B cell (primary cell): ENCODE data around the gene CHKA. TPM values are rescaled to one million over a fixed set of nuclear protein-coding genes. Genes with fewer than 3 reads are reported as not detected.

Source experiments
- ATAC-seq: fragments of 200-7000 bp; cut with Tn5 transposase; one replicate; pipeline ENCODE4 v1.10.0; 2021; ENCODE audit warnings: low read depth, mild to moderate bottlenecking, moderate number of reproducible peaks, moderate library complexity
- CTCF ChIA-PET: fragments of 350-600 bp; sonication (Branson Sonifier 250); formaldehyde crosslinking; loops from one replicate; lab custom pipeline; 2021; ENCODE audit warnings: antibody characterized with exemption, inconsistent platforms; lab: Charles Lee
- POLR2A ChIA-PET: fragments of 350-600 bp; sonication (Branson Sonifier 250); formaldehyde crosslinking; loops from one replicate; lab custom pipeline; 2021; ENCODE audit warnings: antibody characterized with exemption; lab: Charles Lee
- DNase-seq: peaks from one replicate; pipeline ENCODE4 v3.0.0; 2013
- H2AFZ ChIP-seq: 2 replicates; pipeline ENCODE4 v1.6.1; 2012; ENCODE audit warnings: mild to moderate bottlenecking, low read depth, low read length; ENCODE audit not compliant: insufficient read depth, poor library complexity, severe bottlenecking
- H3K27ac ChIP-seq, 2 donors: 1 replicate in 1 of 2; 2 replicates in 1 of 2; pipeline ENCODE4 v1.5.1; 2012 to 2013; ENCODE audit warnings: low read length in 2 of 2, mild to moderate bottlenecking in 2 of 2, moderate library complexity in 1 of 2
- H3K27me3 ChIP-seq, 4 experiments: fragments of 200-600 bp in 1 of 4; sonication (generic) in 1 of 4; replicated peaks in 1 of 4; 1 replicate in 2 of 4; 2 replicates in 2 of 4; pipeline versions ENCODE4 v1.6.1 to v1.7.0; 2013 to 2016; ENCODE audit warnings: low read length in 3 of 4, mild to moderate bottlenecking in 2 of 4, mixed read lengths in 1 of 4, moderate library complexity in 1 of 4; ENCODE audit not compliant: insufficient read depth in 4 of 4, control insufficient read depth in 3 of 4; ENCODE audit errors: control extremely low read depth in 1 of 4
- H3K36me3 ChIP-seq, 2 experiments: replicated peaks in 1 of 2; 1 replicate in 1 of 2; 2 replicates in 1 of 2; pipeline versions ENCODE4 v1.6.1 to v1.7.1; 2013; ENCODE audit warnings: low read length in 1 of 2; ENCODE audit not compliant: insufficient read depth in 2 of 2, control insufficient read depth in 1 of 2; ENCODE audit errors: control extremely low read depth in 1 of 2, extremely low read depth in 1 of 2
- H3K4me1 ChIP-seq, 2 donors: fragments of 200-600 bp in 1 of 2; sonication (generic) in 1 of 2; 1 replicate in 1 of 2; 2 replicates in 1 of 2; pipeline versions ENCODE4 v1.5.1 to v1.6.1; 2013 to 2017; ENCODE audit warnings: low read length in 2 of 2; ENCODE audit not compliant: control insufficient read depth in 2 of 2, insufficient read depth in 2 of 2
- H3K4me2 ChIP-seq: replicated peaks from 2 replicates; pipeline ENCODE3; 2012; ENCODE audit warnings: mild to moderate bottlenecking, low read depth, low read length; ENCODE audit not compliant: poor library complexity, severe bottlenecking
- H3K4me3 ChIP-seq, 5 experiments: fragments of 200-600 bp in 1 of 5; sonication (generic) in 1 of 5; 1 replicate in 3 of 5; 2 replicates in 2 of 5; pipeline versions ENCODE4 v1.5.1 to v1.7.0; 2011 to 2016; ENCODE audit warnings: low read length in 4 of 5, mild to moderate bottlenecking in 4 of 5, low read depth in 2 of 5, control low read depth in 1 of 5, moderate library complexity in 1 of 5; ENCODE audit not compliant: insufficient read depth in 1 of 5; ENCODE audit errors: control extremely low read depth in 1 of 5, extremely low read depth in 1 of 5
- H3K79me2 ChIP-seq: fragments of 200-600 bp; sonication (generic); one replicate; pipeline ENCODE4 v1.6.0; 2016; ENCODE audit warnings: low read length; ENCODE audit not compliant: control insufficient read depth, insufficient read depth
- H3K9ac ChIP-seq: fragments of 200-600 bp; sonication (generic); 2 replicates; pipeline ENCODE4 v1.6.1; 2017; ENCODE audit warnings: mild to moderate bottlenecking, low read length, moderate library complexity
- H3K9me3 ChIP-seq, 3 donors: one replicate each; pipeline versions ENCODE4 v1.6.1 to v1.7.1; 2013; ENCODE audit warnings: low read length in 2 of 3; ENCODE audit not compliant: control insufficient read depth in 2 of 3, insufficient read depth in 1 of 3; ENCODE audit errors: control extremely low read depth in 1 of 3
- H4K20me1 ChIP-seq: 2 replicates; pipeline ENCODE4 v1.6.0; 2012; ENCODE audit warnings: mild to moderate bottlenecking, low read length; ENCODE audit not compliant: insufficient read depth, control insufficient read depth, poor library complexity, severe bottlenecking
- H3K27ac Mint-ChIP-seq: one replicate; pipeline ENCODE4 v1.8.0; 2021; ENCODE audit warnings: mixed read lengths
- H3K27me3 Mint-ChIP-seq: one replicate; pipeline ENCODE4 v1.8.0; 2021; ENCODE audit warnings: mixed read lengths
- H3K4me1 Mint-ChIP-seq: one replicate; pipeline ENCODE4 v1.8.0; 2021; ENCODE audit warnings: mixed read lengths
- H3K4me3 Mint-ChIP-seq: one replicate; pipeline ENCODE4 v1.8.0; 2021; ENCODE audit warnings: mixed read lengths
- H3K9me3 Mint-ChIP-seq: one replicate; pipeline ENCODE4 v1.8.0; 2022; ENCODE audit warnings: mixed read lengths; ENCODE audit not compliant: insufficient read depth
- EZH2 ChIP-seq: IDR thresholded peaks from 2 replicates; pipeline ENCODE4 v1.6.1; 2012; ENCODE audit warnings: borderline replicate concordance, low read depth, mild to moderate bottlenecking, moderate library complexity, low read length; ENCODE audit not compliant: insufficient read depth, poor library complexity, severe bottlenecking
- WGBS: methylation state at CpG from one replicate; pipeline ENCODE4 v1.1.5; 2013; ENCODE audit warnings: missing lambda C conversion rate; ENCODE audit not compliant: insufficient coverage; 5-methylcytosine and 5-hydroxymethylcytosine counted together
- intact Hi-C: fragments of 100-400 bp; cut with micrococcal nuclease; formaldehyde crosslinking; loops from one replicate; pipeline ENCODE4 v1.10.0; 2022
- polyA plus RNA-seq: library from polyadenylated mRNA; depleted of rRNA; stranded (reverse); fragments of >200 nt; gene quantifications from 2 replicates; pipeline ENCODE4 v1.2.3, GENCODE V29; 2012
- total RNA-seq, 2 donors: library from RNA; stranded (reverse); fragments of 120-200 nt in 1 of 2; gene quantifications; 1 replicate in 1 of 2; 2 replicates in 1 of 2; pipeline versions ENCODE4 v1.2.3 to v1.2.4, GENCODE V29; 2013 to 2022
- TF ChIP-seq, protein P1 (sequence below): fragments of 200-600 bp; IDR thresholded peaks from one replicate; pipeline ENCODE4 v1.8.0; 2022; ENCODE audit warnings: antibody characterized with exemption, mild to moderate bottlenecking

The CHKA gene
- total and polyA plus RNA-seq, 2 donors (not counting 1 experiment from before 2014, with no cell fraction given), result 10.6 to 20.6 TPM

DNA sequence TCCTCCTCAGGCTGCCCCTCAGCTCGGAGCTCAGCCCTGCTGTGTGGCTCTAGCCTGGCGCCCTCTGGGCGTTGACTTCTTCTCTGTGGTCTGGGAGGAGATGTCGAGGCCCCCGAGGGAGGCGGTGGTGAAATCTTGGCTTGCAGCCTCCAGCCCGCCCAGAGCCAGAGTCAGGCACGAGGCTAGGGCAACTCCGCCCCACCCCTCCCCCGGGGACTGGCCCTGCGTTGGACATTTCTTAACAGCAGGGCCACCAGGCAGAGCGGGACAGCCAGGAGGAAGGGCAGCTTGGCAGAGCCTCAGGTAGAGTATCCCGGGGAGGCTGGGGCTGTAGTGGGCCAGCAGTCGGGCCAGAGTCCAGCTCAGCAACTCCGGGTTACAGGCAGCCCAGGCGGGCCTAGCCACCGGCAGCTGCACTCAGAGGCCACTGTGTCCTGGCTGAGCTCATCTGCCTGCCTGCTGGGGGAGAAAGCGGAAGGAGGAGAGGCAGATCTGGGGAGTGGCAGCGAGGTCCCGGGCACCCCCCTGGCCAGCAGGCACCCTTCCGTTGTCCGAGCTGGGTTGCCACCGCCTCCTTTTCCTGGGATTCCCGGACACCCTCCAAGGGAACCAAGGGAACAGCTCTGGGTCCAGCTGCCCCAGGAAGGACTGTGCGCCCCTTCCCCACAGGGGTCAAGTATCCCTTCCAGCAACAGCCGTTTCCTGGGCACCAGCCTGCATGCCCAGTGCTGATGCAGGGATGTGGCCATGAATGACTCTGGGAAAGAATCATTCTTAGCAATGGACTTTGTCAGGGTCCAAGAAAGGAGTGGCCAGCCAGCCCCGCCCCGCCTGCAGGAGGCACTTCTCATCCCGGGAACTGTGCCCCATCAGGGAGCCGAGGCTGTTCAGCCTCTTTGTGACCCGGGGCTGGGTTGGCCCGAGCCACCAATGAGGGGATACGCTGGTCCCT is 110.8 kb downstream of the CHKA start, which contains the start of gene ALDH3B1:
Gene ALDH3B1 (plus strand): TSS at position 238 of the 952 bp plus-strand sequence. CDS start 4,971 bp downstream, outside the sequence.
- ATAC-seq (peak; percentile 76), DNase-seq (peak; percentile 51)

More for the DNA sequence above, 110.8 kb downstream of the CHKA start, which contains the start of gene ALDH3B1:
- ChIA-PET CTCF (interaction anchor here (0.9 to 4.9 kb wide), 14 partner anchors 9 to 286 kb away, joined by 3 to 72 read pairs (median 4); partner anchors contain the start of gene NDUFS8), POLR2A (interaction anchor here (0.7 to 1.6 kb wide), 3 partner anchors 29 to 657 kb away, joined by 3 to 4 read pairs (median 3); partner anchors contain the start of gene POLD4)
- Histone ChIP-seq H3K9me3 (no peaks in the 10 kb centered on the region), H3K27ac (peak within 1 kb of the TSS; percentile 25 to 53), H3K4me3 (peak within 1 kb of the TSS in 4 of 5 experiments; percentile 0 to 41 (median 24)), H2AFZ (peak within 1 kb of the TSS; percentile 63), H3K36me3 (no peaks in the 10 kb centered on the region), H3K27me3 (no peaks in the 10 kb centered on the region), H3K79me2 (peaks cover 25% of the 10 kb centered on the region), H3K4me2 (peak within 1 kb of the TSS; percentile 74), H3K9ac (peak within 1 kb of the TSS; percentile 48), H4K20me1 (peaks cover 32% of the 10 kb centered on the region), H3K4me1 (peaks cover 45 to 59% of the 10 kb centered on the region in 2 donors)
- intact Hi-C loops, result no loop called here
- peak within 1 kb of the TSS; percentile 76 for H3K4me3 Mint-ChIP-seq
- no peak for TF ChIP-seq EZH2
- TF ChIP-seq, protein P1, sequence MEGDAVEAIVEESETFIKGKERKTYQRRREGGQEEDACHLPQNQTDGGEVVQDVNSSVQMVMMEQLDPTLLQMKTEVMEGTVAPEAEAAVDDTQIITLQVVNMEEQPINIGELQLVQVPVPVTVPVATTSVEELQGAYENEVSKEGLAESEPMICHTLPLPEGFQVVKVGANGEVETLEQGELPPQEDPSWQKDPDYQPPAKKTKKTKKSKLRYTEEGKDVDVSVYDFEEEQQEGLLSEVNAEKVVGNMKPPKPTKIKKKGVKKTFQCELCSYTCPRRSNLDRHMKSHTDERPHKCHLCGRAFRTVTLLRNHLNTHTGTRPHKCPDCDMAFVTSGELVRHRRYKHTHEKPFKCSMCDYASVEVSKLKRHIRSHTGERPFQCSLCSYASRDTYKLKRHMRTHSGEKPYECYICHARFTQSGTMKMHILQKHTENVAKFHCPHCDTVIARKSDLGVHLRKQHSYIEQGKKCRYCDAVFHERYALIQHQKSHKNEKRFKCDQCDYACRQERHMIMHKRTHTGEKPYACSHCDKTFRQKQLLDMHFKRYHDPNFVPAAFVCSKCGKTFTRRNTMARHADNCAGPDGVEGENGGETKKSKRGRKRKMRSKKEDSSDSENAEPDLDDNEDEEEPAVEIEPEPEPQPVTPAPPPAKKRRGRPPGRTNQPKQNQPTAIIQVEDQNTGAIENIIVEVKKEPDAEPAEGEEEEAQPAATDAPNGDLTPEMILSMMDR, result no peak
- H3K27me3 Mint-ChIP-seq, result no peaks in the 10 kb centered on the region
- H3K4me1 Mint-ChIP-seq, result peaks cover 44% of the 10 kb centered on the region
- 52% methylated on average over 30 of the region's 33 CpGs for WGBS
- H3K27ac Mint-ChIP-seq, result peak within 1 kb of the TSS; percentile 86
- H3K9me3 Mint-ChIP-seq, result no peaks in the 10 kb centered on the region
